ENCODE results near the gene ABCC5.
"Not testable (repeated sequence)": the region's sequence is repeated elsewhere in the genome, so short reads cannot be mapped to it uniquely, and the experiment has no call there.

GRCh38 chr3:184025256-184025655, 7.6 kb upstream of the ABCC5 start:
- TF ChIP-seq POLR2AphosphoS5 (IDR thresholded peaks at IDR 0.05; ENCODE audit: borderline replicate concordance, low read depth, low read length); EZH2 (IDR thresholded peaks at IDR 0.05); FOXP2 (optimal IDR thresholded peaks at IDR 0.05; ENCODE audit: control extremely low read depth, extremely low read length, insufficient read depth): not testable (repeated sequence)

All from SK-N-MC (cell line).